C4-2B (cell line): ENCODE measurements around the gene DLGAP4.

Experiments
- ZFX ChIP-seq: fragments of 450-650 bp; IDR thresholded peaks from 2 replicates; pipeline ENCODE4 v1.6.1; 2017
- TF ChIP-seq, protein P1 (sequence below): fragments of 450-650 bp; conservative IDR thresholded peaks from 2 replicates; pipeline ENCODE4 v1.5.1; 2017; ENCODE audit warnings: mild to moderate bottlenecking

DNA sequence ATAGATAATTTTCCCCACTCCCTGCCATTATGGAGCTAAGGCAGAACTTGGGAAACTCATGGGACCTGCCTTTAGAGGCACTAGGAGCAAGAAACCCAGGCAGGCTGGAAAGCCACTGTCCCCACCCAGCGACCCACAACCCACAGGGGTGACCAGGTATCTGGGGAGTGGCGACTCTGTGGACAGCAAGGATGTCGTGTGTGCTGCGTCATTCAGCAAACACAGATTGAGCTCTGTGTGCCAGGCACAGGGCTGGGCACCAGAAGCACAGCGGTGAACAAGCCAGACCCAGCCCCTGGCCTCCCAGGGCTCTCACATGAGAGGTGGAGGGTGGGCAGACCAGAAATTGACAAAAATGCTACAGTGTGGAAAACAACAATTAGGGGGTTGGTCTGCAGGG is 27.7 kb downstream of the DLGAP4 start:
- TF ChIP-seq, protein P1, sequence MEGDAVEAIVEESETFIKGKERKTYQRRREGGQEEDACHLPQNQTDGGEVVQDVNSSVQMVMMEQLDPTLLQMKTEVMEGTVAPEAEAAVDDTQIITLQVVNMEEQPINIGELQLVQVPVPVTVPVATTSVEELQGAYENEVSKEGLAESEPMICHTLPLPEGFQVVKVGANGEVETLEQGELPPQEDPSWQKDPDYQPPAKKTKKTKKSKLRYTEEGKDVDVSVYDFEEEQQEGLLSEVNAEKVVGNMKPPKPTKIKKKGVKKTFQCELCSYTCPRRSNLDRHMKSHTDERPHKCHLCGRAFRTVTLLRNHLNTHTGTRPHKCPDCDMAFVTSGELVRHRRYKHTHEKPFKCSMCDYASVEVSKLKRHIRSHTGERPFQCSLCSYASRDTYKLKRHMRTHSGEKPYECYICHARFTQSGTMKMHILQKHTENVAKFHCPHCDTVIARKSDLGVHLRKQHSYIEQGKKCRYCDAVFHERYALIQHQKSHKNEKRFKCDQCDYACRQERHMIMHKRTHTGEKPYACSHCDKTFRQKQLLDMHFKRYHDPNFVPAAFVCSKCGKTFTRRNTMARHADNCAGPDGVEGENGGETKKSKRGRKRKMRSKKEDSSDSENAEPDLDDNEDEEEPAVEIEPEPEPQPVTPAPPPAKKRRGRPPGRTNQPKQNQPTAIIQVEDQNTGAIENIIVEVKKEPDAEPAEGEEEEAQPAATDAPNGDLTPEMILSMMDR = no peak
- no peak for TF ChIP-seq ZFX
